ENCODE data around the gene GRK4. TPM values are rescaled to one million over a fixed set of nuclear protein-coding genes. Genes with fewer than 3 reads are reported as not detected.

The GRK4 gene
- total and polyA plus RNA-seq, 2 of the 4 experiments (the other 2 are of a cell fraction): 1.6 to 2.2 TPM

GRCh38 chr4:3026540-3026939 lies 63.2 kb downstream of the GRK4 start:
- Histone ChIP-seq H3K27me3 (ENCODE audit: control insufficient read depth, insufficient read depth, low read length) (peaks cover 33% of the 10 kb centered on the region), H3K9me3 (ENCODE audit: control insufficient read depth, insufficient read depth, low read length) (peaks cover 7% of the 10 kb centered on the region), H4K20me1 (ENCODE audit: insufficient read depth, low read length) (no peaks in the 10 kb centered on the region), H4K5ac (ENCODE audit: low read depth, low read length) (no peak overlapping the region), H3K79me1 (ENCODE audit: low read depth in 1 of 2, low read length in 2 of 2) (no peaks in the 10 kb centered on the region), H2AK9ac (replicated peaks; ENCODE audit: low read depth, low read length, poor library complexity) (no peak overlapping the region), H3K4ac (ENCODE audit: low read depth, low read length) (no peak overlapping the region), H3K23ac (ENCODE audit: low read depth, low read length) (no peak overlapping the region), H3K9me1 (ENCODE audit: insufficient read depth, low read length) (no peaks in the 10 kb centered on the region), H3K14ac (replicated peaks; ENCODE audit: low read depth, low read length) (no peak overlapping the region), H2BK120ac (ENCODE audit: low read depth, low read length) (no peak overlapping the region), H3K4me3 (ENCODE audit: insufficient read depth, low read depth, low read length) (no peak overlapping the region), H3K56ac (ENCODE audit: extremely low read depth, insufficient read depth, low read length) (no peak overlapping the region), H2BK5ac (ENCODE audit: low read depth, low read length, poor library complexity, severe bottlenecking) (no peak overlapping the region), H2AFZ (replicated peaks; ENCODE audit: low read length, poor library complexity) (no peak overlapping the region), H2BK15ac (ENCODE audit: low read depth, low read length) (no peak overlapping the region), H3K9ac (ENCODE audit: low read depth, low read length) (no peak overlapping the region), H3K36me3 (ENCODE audit: control insufficient read depth, insufficient read depth, low read length) (no peaks in the 10 kb centered on the region), H2BK20ac (ENCODE audit: low read depth, low read length) (no peak overlapping the region), H2AK5ac (ENCODE audit: low read depth, low read length) (no peak overlapping the region), H3K27ac (ENCODE audit: insufficient read depth, low read length) (no peak overlapping the region), H3K4me1 (ENCODE audit: control insufficient read depth, insufficient read depth, low read length) (no peaks in the 10 kb centered on the region), H3K4me2 (ENCODE audit: low read depth, low read length) (no peak overlapping the region), H4K8ac (ENCODE audit: low read depth in 2 of 2, low read length in 2 of 2) (no peak overlapping the region), H4K91ac (ENCODE audit: insufficient read depth, low read depth, low read length) (no peak overlapping the region), H3K18ac (ENCODE audit: low read depth, low read length) (no peak overlapping the region)
- in situ Hi-C loops (cut with MboI; ENCODE audit: low sequenced_read_pairs) (loop anchor here (25.0 kb wide), 1 partner anchor 264 kb away; the partner anchor contains the start of gene TNIP2), dilution Hi-C loops (cut with HindIII; ENCODE audit: low sequenced_read_pairs, unreplicated experiment) (no loop called here), intact Hi-C loops (cut with micrococcal nuclease) (no loop called here)
- DNase-seq (no peak), ATAC-seq (ENCODE audit: low read depth) (no peak)
- ChIA-PET POLR2A (ENCODE audit: unreplicated experiment) (no interaction called here), CTCF (no interaction called here)
- no peak for TF ChIP-seq RCOR1 (IDR thresholded peaks at IDR 0.05; ENCODE audit: insufficient replicate concordance, low read length)
- TF ChIP-seq ELK1 (IDR thresholded peaks at IDR 0.05; ENCODE audit: borderline replicate concordance, low read depth, low read length): no peak
- TF ChIP-seq CHD1 (IDR thresholded peaks at IDR 0.05; ENCODE audit: low read depth, low read length): no peak
- no peak for TF ChIP-seq MAFK (IDR thresholded peaks at IDR 0.05; ENCODE audit: low read depth, low read length)
- TF ChIP-seq SMC3 (IDR thresholded peaks at IDR 0.05; ENCODE audit: low read depth, low read length): no peak
- TF ChIP-seq FOS (IDR thresholded peaks at IDR 0.05; ENCODE audit: low read depth, low read length): no peak
- no peak for TF ChIP-seq BHLHE40 (IDR thresholded peaks at IDR 0.05; ENCODE audit: low read depth, low read length)
- TF ChIP-seq MAZ (IDR thresholded peaks at IDR 0.05; ENCODE audit: borderline replicate concordance, low read depth, low read length): no peak
- no peak for TF ChIP-seq POLR2A (IDR thresholded peaks at IDR 0.05; ENCODE audit: low read depth, low read length)
- no peak for TF ChIP-seq MXI1 (IDR thresholded peaks at IDR 0.05; ENCODE audit: borderline replicate concordance, low read depth, low read length)
- no peak for TF ChIP-seq RFX5 (IDR thresholded peaks at IDR 0.05; ENCODE audit: low read depth, low read length)
- TF ChIP-seq RAD21 (IDR thresholded peaks at IDR 0.05; ENCODE audit: low read length): no peak
- no peak for TF ChIP-seq NFE2L2 (IDR thresholded peaks at IDR 0.05; ENCODE audit: low read depth, low read length)
- no peak for TF ChIP-seq CEBPB (IDR thresholded peaks at IDR 0.05; ENCODE audit: low read depth, low read length)
- TF ChIP-seq CTCF (conservative IDR thresholded peaks at IDR 0.05; ENCODE audit: low read depth, low read length): no peak
- TF ChIP-seq USF2 (IDR thresholded peaks at IDR 0.05; ENCODE audit: low read depth, low read length): no peak
- no TSS peak for BruUV-seq (replicated peaks)
- WGBS, 2 experiments (ENCODE audit: extremely low coverage in 2 of 2, insufficient read length in 1 of 2): 90% methylated on average over 2 of the region's 9 CpGs; no CpG with 5 or more reads in 1 of the 2 experiments
